WTC11 (cell line): ENCODE results near the gene ZNF683. TPM values are rescaled to one million over a fixed set of nuclear protein-coding genes. Genes with fewer than 3 reads are reported as not detected.
A peak's percentile ranks its signal among the peaks of the same experiment; 100 is the strongest.

Experiments
- ATAC-seq: fragments of 200-7000 bp; cut with Tn5 transposase; 2 replicates; pipeline ENCODE4 v1.10.0; 2021; ENCODE audit warnings: mild to moderate bottlenecking, moderate library complexity
- CTCF ChIA-PET: fragments of 300-600 bp; sonication (Branson Sonifier 250); formaldehyde crosslinking; loops from one replicate; lab custom pipeline; 2021; ENCODE audit warnings: antibody characterized with exemption; lab: Charles Lee
- POLR2A ChIA-PET: fragments of 350-600 bp; sonication (Branson Sonifier 250); formaldehyde crosslinking; loops from one replicate; lab custom pipeline; 2021; ENCODE audit warnings: antibody characterized with exemption; lab: Charles Lee
- DNase-seq: peaks from one replicate; pipeline ENCODE4 v3.0.0; 2021; ENCODE audit warnings: low spot score
- H3K27ac Mint-ChIP-seq: 2 replicates; pipeline ENCODE4 v1.8.0; 2021; ENCODE audit warnings: mixed read lengths
- H3K27me3 Mint-ChIP-seq: 2 replicates; pipeline ENCODE4 v1.8.0; 2021; ENCODE audit warnings: low read depth, mild to moderate bottlenecking, moderate library complexity, mixed read lengths
- H3K36me3 Mint-ChIP-seq: 2 replicates; pipeline ENCODE4 v1.8.0; 2021; ENCODE audit warnings: mixed read lengths
- H3K4me1 Mint-ChIP-seq: 2 replicates; pipeline ENCODE4 v1.8.0; 2022; ENCODE audit warnings: mixed read lengths
- H3K4me3 Mint-ChIP-seq: 2 replicates; pipeline ENCODE4 v1.8.0; 2021; ENCODE audit warnings: mild to moderate bottlenecking, moderate library complexity, mixed read lengths
- H3K9me3 Mint-ChIP-seq: 2 replicates; pipeline ENCODE4 v1.8.0; 2021; ENCODE audit warnings: mixed read lengths
- E2F5 ChIP-seq: sonication (generic); formaldehyde crosslinking; IDR thresholded peaks from 2 replicates; pipeline ENCODE4 v1.8.1; 2022; ENCODE audit warnings: mild to moderate bottlenecking, moderate library complexity, missing genetic modification reagents
- ELF4 ChIP-seq: sonication (generic); formaldehyde crosslinking; IDR thresholded peaks from 2 replicates; pipeline ENCODE4 v1.8.1; 2022; ENCODE audit warnings: low read depth, mild to moderate bottlenecking, moderate library complexity, missing genetic modification reagents
- ESRRA ChIP-seq: sonication (generic); formaldehyde crosslinking; IDR thresholded peaks from 2 replicates; pipeline ENCODE4 v1.8.1; 2022; ENCODE audit warnings: mild to moderate bottlenecking, missing genetic modification reagents, borderline replicate concordance
- FOXJ3 ChIP-seq: sonication (generic); formaldehyde crosslinking; IDR thresholded peaks from 2 replicates; pipeline ENCODE4 v1.9.0; 2021; ENCODE audit warnings: missing genetic modification reagents, mild to moderate bottlenecking, borderline replicate concordance
- FOXP1 ChIP-seq: sonication (generic); formaldehyde crosslinking; IDR thresholded peaks from 2 replicates; pipeline ENCODE4 v1.8.0; 2022; ENCODE audit warnings: missing genetic modification reagents, mild to moderate bottlenecking, moderate library complexity, borderline replicate concordance
- GTF2I ChIP-seq: fragments of 250-450 bp; sonication (Bioruptor Pico); conservative IDR thresholded peaks from 2 replicates; pipeline ENCODE4 v1.4.0; 2021; ENCODE audit warnings: mild to moderate bottlenecking
- IRF2 ChIP-seq: sonication (generic); formaldehyde crosslinking; IDR thresholded peaks from 2 replicates; pipeline ENCODE4 v1.8.0; 2022; ENCODE audit warnings: low read depth, missing genetic modification reagents, borderline replicate concordance
- JUN ChIP-seq: sonication (generic); formaldehyde crosslinking; IDR thresholded peaks from 2 replicates; pipeline ENCODE4 v1.8.0; 2023; ENCODE audit warnings: mild to moderate bottlenecking, missing genetic modification reagents
- KAT7 ChIP-seq: sonication (generic); formaldehyde crosslinking; IDR thresholded peaks from 2 replicates; pipeline ENCODE4 v1.8.1; 2023; ENCODE audit warnings: missing genetic modification reagents, mild to moderate bottlenecking, borderline replicate concordance
- NR2C2 ChIP-seq: sonication (generic); formaldehyde crosslinking; IDR thresholded peaks from 2 replicates; pipeline ENCODE4 v1.8.0; 2022; ENCODE audit warnings: mild to moderate bottlenecking, missing genetic modification reagents
- NR3C1 ChIP-seq: sonication (generic); formaldehyde crosslinking; conservative IDR thresholded peaks from 2 replicates; pipeline ENCODE4 v1.8.1; 2023; ENCODE audit warnings: low read depth, mild to moderate bottlenecking, missing genetic modification reagents
- OVOL2 ChIP-seq: fragments of 250-450 bp; sonication (Bioruptor Pico); IDR thresholded peaks from 2 replicates; pipeline ENCODE4 v1.9.0; 2021; ENCODE audit warnings: mild to moderate bottlenecking, borderline replicate concordance
- RELA ChIP-seq: sonication (generic); formaldehyde crosslinking; IDR thresholded peaks from 2 replicates; pipeline ENCODE4 v1.8.1; 2022; ENCODE audit warnings: missing genetic modification reagents, mild to moderate bottlenecking, borderline replicate concordance
- SMAD3 ChIP-seq: sonication (generic); formaldehyde crosslinking; IDR thresholded peaks from 2 replicates; pipeline ENCODE4 v1.8.0; 2022; ENCODE audit warnings: missing genetic modification reagents, mild to moderate bottlenecking, borderline replicate concordance
- SP1 ChIP-seq: sonication (generic); formaldehyde crosslinking; conservative IDR thresholded peaks from 2 replicates; pipeline ENCODE4 v1.8.1; 2022; ENCODE audit warnings: missing genetic modification reagents
- TEAD1 ChIP-seq: sonication (generic); formaldehyde crosslinking; IDR thresholded peaks from 2 replicates; pipeline ENCODE4 v1.8.0; 2022; ENCODE audit warnings: mild to moderate bottlenecking, missing genetic modification reagents
- USF1 ChIP-seq: sonication (generic); formaldehyde crosslinking; IDR thresholded peaks from 2 replicates; pipeline ENCODE4 v1.8.0; 2022; ENCODE audit warnings: mild to moderate bottlenecking, missing genetic modification reagents
- ZBTB43 ChIP-seq: sonication (generic); formaldehyde crosslinking; IDR thresholded peaks from 2 replicates; pipeline ENCODE4 v1.8.1; 2023; ENCODE audit warnings: mild to moderate bottlenecking, missing genetic modification reagents
- ZNF219 ChIP-seq: sonication (generic); formaldehyde crosslinking; IDR thresholded peaks from 2 replicates; pipeline ENCODE4 v1.8.0; 2023; ENCODE audit warnings: missing genetic modification reagents, mild to moderate bottlenecking, borderline replicate concordance
- ZNF425 ChIP-seq: fragments of 250-450 bp; sonication (Bioruptor Pico); conservative IDR thresholded peaks from 2 replicates; pipeline ENCODE4 v1.9.0; 2021; ENCODE audit warnings: mild to moderate bottlenecking
- total RNA-seq: library from RNA; stranded (reverse); gene quantifications from 3 replicates; pipeline ENCODE4 v1.2.3, GENCODE V29; 2021
- TF ChIP-seq, protein P1 (sequence below): sonication (generic); formaldehyde crosslinking; IDR thresholded peaks from 2 replicates; pipeline ENCODE4 v1.8.0; 2022; ENCODE audit warnings: mild to moderate bottlenecking, missing genetic modification reagents
- TF ChIP-seq, protein P2 (sequence below): fragments of 250-450 bp; sonication (Bioruptor Pico); IDR thresholded peaks from 2 replicates; pipeline ENCODE4 v2.1.2; 2022; ENCODE audit warnings: mild to moderate bottlenecking, moderate library complexity
- TF ChIP-seq, protein P3 (sequence below): sonication (generic); formaldehyde crosslinking; conservative IDR thresholded peaks from 2 replicates; pipeline ENCODE4 v1.8.1; 2023; ENCODE audit warnings: mild to moderate bottlenecking, low read depth, missing genetic modification reagents, moderate library complexity
- TF ChIP-seq, protein P4 (sequence below): sonication (generic); formaldehyde crosslinking; IDR thresholded peaks from 2 replicates; pipeline ENCODE4 v1.8.1; 2023; ENCODE audit warnings: mild to moderate bottlenecking, missing genetic modification reagents, moderate library complexity

Gene ZNF683
- total RNA-seq, 1 experiment from 2014 or later = not detected

DNA sequence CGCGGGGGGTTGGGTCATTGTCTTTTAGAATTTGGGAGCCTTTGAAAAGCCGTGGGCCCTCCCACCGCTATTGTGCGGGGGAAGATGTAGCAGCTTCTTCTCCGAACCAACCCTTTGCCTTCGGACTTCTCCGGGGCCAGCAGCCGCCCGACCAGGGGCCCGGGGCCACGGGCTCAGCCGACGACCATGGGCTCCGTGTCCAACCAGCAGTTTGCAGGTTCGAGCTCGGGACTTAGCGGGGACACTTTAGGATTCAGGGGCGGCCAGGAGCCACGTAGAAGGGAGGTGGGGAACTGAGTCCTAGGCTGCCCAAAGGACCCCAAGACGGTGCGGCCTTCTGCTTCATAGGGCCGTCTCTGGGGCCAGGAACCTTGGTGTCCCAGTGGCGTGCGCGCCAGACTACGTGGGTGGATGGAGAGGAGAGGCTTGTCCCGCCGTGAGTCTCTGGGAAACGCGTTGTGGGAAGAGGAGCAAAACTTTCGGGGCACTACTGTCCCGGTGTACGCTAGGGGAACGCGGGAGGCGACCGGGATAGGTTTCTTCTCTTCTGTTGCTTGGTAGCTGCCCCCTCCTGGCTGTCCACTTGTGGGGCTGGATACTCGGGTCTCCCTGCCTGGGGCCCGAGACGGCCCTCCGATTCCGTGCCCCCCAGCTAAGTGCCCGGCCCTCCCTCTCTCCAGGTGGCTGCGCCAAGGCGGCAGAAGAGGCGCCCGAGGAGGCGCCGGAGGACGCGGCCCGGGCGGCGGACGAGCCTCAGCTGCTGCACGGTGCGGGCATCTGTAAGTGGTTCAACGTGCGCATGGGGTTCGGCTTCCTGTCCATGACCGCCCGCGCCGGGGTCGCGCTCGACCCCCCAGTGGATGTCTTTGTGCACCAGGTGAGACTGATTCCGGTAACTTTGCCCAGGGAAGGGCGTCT, 38.4 kb upstream of the ZNF683 start, which contains the start of gene LIN28A:
Gene LIN28A, plus strand, starts transcription at position 112 of the 918 bp plus-strand sequence. Its CDS starts 75 bp downstream, at position 187.
- Mint-ChIP-seq H3K27ac (peak within 1 kb of the TSS; percentile 99), H3K4me1 (peaks cover 54% of the 10 kb centered on the region), H3K36me3 (peaks cover 45% of the 10 kb centered on the region), H3K9me3 (no peaks in the 10 kb centered on the region), H3K4me3 (peak within 1 kb of the TSS; percentile 98), H3K27me3 (no peaks in the 10 kb centered on the region; the same call in 1 of the 2 replicates)
- DNase-seq (peak; percentile 22), ATAC-seq (no peak)
- CTCF ChIA-PET = interaction anchor here (0.5 to 2.0 kb wide), 15 partner anchors 8 to 177 kb away, joined by 3 to 15 read pairs (median 7); partner anchors contain the start of genes CD52, CEP85, DHDDS and SH3BGRL3
- POLR2A ChIA-PET = interaction anchor here (0.5 to 3.2 kb wide), 12 partner anchors 9 to 376 kb away, joined by 3 to 35 read pairs (median 4); partner anchors contain the start of genes DHDDS and HMGN2
- TF ChIP-seq NR3C1 (CRISPR knock-in tag) (no peak), NR2C2 (CRISPR knock-in tag) (no peak), ZBTB43 (CRISPR knock-in tag) (peak; percentile 44; the same call in 1 of the 2 replicates), ZNF219 (CRISPR knock-in tag) (peak; percentile 74; the same call in 1 of the 2 replicates), JUN (CRISPR knock-in tag) (peak; percentile 70; the same call in 1 of the 2 replicates), ZNF425 (no peak), OVOL2 (CRISPR knock-in tag) (no peak), ELF4 (CRISPR knock-in tag) (no peak), ESRRA (CRISPR knock-in tag) (0 out of 2 replicates have a peak, but pooled peaks have one; percentile 14), SMAD3 (CRISPR knock-in tag) (peak; percentile 73; the same call in 1 of the 2 replicates), USF1 (CRISPR knock-in tag) (no peak), RELA (CRISPR knock-in tag) (0 out of 2 replicates have a peak, but pooled peaks have one; percentile 32), IRF2 (no peak), FOXJ3 (CRISPR knock-in tag) (no peak), SP1 (no peak; the same call in 1 of the 2 replicates), KAT7 (CRISPR knock-in tag) (peak; percentile 61; the same call in 1 of the 2 replicates), E2F5 (CRISPR knock-in tag) (0 out of 2 replicates have a peak, but pooled peaks have one; percentile 6), FOXP1 (CRISPR knock-in tag) (no peak), GTF2I (CRISPR knock-in tag) (no peak), TEAD1 (CRISPR knock-in tag) (no peak; the same call in 1 of the 2 replicates)
- TF ChIP-seq, protein P1, sequence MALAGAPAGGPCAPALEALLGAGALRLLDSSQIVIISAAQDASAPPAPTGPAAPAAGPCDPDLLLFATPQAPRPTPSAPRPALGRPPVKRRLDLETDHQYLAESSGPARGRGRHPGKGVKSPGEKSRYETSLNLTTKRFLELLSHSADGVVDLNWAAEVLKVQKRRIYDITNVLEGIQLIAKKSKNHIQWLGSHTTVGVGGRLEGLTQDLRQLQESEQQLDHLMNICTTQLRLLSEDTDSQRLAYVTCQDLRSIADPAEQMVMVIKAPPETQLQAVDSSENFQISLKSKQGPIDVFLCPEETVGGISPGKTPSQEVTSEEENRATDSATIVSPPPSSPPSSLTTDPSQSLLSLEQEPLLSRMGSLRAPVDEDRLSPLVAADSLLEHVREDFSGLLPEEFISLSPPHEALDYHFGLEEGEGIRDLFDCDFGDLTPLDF = no peak
- TF ChIP-seq, protein P2, sequence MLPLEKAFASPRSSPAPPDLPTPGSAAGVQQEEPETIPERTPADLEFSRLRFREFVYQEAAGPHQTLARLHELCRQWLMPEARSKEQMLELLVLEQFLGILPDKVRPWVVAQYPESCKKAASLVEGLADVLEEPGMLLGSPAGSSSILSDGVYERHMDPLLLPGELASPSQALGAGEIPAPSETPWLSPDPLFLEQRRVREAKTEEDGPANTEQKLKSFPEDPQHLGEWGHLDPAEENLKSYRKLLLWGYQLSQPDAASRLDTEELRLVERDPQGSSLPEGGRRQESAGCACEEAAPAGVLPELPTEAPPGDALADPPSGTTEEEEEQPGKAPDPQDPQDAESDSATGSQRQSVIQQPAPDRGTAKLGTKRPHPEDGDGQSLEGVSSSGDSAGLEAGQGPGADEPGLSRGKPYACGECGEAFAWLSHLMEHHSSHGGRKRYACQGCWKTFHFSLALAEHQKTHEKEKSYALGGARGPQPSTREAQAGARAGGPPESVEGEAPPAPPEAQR (CRISPR knock-in tag) = no peak
- TF ChIP-seq, protein P3, sequence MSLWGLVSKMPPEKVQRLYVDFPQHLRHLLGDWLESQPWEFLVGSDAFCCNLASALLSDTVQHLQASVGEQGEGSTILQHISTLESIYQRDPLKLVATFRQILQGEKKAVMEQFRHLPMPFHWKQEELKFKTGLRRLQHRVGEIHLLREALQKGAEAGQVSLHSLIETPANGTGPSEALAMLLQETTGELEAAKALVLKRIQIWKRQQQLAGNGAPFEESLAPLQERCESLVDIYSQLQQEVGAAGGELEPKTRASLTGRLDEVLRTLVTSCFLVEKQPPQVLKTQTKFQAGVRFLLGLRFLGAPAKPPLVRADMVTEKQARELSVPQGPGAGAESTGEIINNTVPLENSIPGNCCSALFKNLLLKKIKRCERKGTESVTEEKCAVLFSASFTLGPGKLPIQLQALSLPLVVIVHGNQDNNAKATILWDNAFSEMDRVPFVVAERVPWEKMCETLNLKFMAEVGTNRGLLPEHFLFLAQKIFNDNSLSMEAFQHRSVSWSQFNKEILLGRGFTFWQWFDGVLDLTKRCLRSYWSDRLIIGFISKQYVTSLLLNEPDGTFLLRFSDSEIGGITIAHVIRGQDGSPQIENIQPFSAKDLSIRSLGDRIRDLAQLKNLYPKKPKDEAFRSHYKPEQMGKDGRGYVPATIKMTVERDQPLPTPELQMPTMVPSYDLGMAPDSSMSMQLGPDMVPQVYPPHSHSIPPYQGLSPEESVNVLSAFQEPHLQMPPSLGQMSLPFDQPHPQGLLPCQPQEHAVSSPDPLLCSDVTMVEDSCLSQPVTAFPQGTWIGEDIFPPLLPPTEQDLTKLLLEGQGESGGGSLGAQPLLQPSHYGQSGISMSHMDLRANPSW (CRISPR knock-in tag) = no peak
- TF ChIP-seq, protein P4, sequence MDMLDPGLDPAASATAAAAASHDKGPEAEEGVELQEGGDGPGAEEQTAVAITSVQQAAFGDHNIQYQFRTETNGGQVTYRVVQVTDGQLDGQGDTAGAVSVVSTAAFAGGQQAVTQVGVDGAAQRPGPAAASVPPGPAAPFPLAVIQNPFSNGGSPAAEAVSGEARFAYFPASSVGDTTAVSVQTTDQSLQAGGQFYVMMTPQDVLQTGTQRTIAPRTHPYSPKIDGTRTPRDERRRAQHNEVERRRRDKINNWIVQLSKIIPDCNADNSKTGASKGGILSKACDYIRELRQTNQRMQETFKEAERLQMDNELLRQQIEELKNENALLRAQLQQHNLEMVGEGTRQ (CRISPR knock-in tag) = no peak
